Fibroblast of upper back skin (primary cell): Measurements from ENCODE around the gene MDM1.

ENCODE experiments used
- DNase-seq: peaks from one replicate; pipeline ENCODE4 v3.0.0-alpha.2; 2013

MDM1 gene

GRCh38 chr12:68356060-68356695 is 24.0 kb upstream of the MDM1 start:
- DNase-seq: no peak

- DNase-seq: no peak
Observed at GRCh38 chr12:68354977-68355541, 22.9 kb upstream of the MDM1 start.

DNA sequence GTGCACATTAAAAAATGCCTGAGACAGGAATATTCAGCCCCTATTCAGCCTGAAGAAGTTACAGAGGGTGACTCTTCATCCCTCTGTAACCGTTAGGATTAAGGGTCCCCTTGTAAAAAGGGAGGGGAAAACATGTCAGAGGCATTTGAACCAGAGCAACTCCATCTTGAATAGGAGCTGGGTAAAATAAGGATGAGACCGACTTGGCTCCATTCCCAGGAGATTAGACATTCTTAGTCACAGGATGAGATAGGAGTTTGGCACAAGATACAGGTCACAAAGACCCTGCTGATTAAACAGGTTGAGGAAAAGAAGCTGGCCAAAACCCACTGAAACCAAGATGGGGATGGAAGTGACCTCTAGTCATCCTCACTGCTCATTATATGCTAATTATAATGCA is 19.9 kb upstream of the MDM1 start:
- no peak for DNase-seq

- peak; percentile 78 for DNase-seq
Observed at GRCh38 chr12:68350753-68351152, 18.6 kb upstream of the MDM1 start.

DNA sequence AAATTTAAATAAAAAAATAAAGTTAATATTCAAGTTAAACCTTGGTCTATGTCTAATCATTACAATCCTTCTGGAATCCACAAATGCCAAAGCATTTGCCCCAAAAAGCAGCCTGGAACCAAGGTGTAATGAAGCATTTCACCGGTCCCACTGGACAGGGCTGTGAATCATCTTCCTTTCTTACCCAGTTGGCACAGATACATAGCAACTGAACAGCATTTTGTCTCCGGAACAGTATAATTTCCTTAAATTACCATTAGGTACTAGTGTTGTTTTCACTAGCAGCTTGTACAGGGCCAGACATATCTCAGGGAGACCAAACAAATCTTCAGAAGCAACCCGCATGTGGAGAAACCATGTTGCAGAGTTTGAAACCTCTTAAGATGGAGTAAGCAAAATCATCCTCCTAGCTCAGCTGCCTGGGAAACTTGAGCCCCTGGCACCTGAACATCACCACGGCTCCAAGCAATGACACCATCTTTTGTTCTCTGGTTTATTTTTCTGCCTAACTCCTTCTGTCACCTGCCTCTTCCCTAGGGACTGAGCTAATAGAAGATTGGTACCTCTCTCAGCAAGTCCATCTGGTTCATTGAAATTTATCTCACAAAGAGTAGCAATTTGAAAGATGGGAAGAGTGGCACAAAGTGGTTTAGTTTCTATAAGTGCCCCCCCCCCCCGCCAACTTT is 17.9 kb upstream of the MDM1 start:
- DNase-seq: no peak

DNA sequence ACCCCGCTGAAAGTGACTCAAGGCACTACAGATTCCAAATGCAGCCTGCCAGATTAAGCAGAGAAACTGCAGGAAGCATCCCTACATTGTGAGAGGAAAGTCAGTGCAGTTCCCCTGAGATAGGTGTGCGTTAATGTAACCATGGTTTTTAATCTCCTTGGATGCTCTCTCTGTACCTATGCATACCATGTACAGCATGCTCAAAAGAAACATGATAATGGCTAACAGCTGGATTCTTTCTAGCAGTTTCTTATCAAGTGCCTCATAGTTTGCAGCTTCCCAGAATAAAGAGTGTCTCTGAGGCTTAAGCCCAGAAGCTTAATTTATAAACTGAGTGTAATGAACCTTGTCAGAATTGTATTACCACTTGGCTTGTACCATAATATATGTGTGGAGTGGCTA is 17.1 kb upstream of the MDM1 start:
- peak; percentile 45 for DNase-seq

DNA sequence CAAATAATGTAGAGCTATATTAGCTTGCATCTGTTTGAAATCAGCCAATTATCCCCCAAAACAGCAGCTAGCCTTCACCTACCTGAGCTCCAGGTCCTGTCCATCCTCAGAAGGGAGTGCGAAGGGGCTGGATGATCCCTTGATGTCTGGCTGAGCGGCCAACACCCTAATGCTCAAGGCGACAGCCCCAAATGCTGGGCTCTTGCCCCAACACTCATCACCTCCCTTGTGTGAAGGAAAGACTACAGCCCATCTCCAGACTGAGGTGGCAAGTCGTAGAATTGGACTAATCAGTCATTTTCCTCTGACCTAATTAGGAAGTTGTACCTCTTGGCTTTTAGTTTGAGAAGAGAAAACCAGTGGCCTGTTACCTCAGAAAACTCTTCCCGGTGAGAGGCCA is 16.3 kb upstream of the MDM1 start:
- DNase-seq: no peak

DNA sequence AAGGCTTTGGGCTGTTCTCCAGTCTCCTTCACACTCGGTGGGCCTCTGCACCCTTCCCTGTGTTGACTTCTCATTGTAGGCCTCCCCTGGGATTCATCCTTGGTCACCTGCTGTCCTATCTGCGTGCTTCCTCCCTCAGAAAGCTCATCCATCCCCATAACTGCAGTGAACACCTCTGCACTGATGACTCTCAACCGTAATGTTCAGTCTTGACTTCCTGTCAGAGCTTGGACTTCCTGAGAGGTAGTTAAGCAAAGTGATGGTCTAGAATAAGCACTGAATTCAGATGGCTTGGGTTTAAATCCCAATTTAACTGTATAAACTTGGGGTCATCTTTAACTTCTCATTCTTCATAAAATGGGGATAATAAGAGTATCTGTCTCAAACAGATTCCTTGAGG is 13.6 kb upstream of the MDM1 start:
- no peak for DNase-seq

DNA sequence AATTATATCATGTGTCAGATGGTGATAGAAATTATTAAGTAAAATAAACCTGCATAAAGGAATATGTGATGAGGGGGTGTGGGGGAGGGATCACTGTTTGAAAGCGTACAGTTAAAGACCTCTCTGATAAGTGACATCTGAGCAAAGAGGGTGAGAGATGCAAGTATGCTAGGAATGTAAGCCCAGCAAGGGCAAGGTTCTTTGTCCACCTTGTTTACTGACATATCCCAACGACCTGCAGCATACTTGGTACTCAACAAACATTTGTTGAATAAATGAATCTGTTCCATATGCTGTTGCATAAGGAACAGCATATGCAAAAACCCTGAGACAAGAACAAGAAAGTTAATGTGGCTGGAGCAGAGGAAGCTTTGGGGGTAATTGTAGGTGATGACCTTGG is 12.0 kb upstream of the MDM1 start:
- DNase-seq: no peak

DNA sequence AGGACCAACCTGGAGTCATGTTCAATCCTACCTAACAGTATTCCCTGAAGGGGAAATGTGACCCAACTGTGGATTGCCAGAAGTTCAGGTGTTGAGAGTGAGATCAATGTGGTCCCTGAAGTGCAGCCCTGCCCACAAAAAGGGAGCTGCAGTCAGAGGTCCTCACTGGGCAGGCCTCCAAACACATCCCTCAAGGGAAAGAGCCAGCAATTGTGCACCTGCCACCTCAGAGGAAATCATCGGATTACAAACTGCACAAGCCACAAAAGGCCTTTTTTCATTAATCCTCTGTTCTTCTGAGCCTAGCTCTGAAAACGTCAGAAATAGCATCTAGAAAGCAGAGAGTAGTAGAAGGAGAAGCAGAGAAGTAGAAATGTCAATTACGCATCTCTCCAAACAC is 10.8 kb upstream of the MDM1 start:
- no peak for DNase-seq

DNA sequence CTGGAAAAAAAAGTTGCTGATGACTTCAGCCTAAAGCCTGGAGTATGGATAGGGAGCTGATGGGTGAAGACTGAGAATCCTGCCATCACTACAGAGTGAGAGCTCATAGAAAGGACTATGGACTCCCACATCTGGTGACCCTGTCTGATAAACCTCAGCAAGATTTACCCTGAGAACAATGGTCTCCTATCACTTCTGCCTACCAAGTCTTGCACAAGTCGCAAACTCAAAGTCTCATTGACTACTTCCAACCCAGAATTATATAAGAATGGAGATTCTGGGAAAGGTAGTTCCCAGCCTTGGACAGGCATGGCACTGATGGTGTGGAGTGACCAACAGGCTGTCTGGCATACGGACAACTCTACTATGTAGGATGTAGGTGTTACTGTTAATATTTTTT is 9.7 kb upstream of the MDM1 start:
- no peak for DNase-seq

DNA sequence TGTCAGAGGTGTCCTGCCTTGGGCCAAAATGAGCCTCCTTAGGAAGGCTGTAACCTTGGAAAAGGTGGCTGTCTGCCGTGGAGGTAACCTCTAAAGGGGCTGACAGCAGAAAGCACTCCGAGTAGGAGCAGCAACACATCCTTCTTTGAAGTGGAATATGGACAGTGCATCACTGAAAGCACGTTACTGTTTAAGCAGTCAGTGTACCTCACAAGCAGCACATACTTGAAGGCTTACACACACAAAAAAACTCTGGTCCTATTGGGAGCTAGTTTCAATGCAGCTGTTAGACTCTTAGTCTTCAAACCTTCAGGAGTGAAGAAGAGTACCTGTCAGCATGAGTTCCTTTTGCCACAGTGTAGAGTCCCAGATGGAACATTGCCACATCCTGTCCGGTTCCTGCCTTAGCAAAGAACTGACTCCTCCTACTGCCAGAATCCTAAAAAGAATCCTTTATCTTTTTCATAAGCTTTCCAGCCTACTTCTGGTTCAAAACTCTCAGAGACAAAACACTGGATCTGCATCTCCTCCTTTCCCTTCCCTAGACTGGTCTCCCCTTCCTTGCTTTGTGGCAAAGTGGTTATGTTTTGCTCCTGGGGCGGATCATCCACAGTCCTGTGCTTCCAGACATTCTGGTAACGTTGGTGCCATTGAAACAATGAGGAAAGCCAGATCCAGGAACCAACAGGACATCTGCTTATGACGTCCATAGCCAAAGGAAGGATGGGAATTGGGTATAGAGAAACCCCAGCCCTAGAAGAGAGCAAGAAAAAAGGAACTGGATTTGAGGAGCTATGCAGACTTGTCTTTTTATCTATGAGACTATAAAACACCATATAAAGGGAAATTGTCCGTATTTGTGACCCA is 8.5 kb upstream of the MDM1 start:
- DNase-seq: no peak

GRCh38 chr12:68336889-68337303 is 4.7 kb upstream of the MDM1 start:
- no peak for DNase-seq

- no peak for DNase-seq
Observed at GRCh38 chr12:68335462-68335861, 3.3 kb upstream of the MDM1 start.

GRCh38 chr12:68334132-68334531 is 2.0 kb upstream of the MDM1 start:
- no peak for DNase-seq

- DNase-seq: peak; percentile 32
Observed at GRCh38 chr12:68332728-68333630, 817 bp upstream of the MDM1 start.

DNA sequence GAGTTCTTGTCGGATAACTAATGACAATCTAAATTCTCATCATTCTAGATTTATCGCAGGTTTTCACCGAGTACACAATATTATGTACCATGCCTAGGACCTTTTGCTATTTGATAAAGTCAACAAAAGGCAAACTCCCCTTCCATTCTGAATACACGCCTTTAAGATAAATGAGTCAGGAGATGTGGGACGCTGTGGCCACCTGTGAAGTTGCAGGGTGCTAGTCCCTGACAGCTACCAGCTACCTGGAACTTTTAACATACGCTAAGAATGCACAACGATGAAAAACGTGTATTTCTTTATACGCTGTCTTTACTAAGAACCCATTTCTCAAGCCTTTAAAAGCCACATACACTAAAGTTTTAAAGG is 678 bp downstream of the MDM1 start:
- DNase-seq: no peak

- no peak for DNase-seq
Observed at GRCh38 chr12:68327896-68328295, 4.3 kb downstream of the MDM1 start.

- no peak for DNase-seq
Observed at GRCh38 chr12:68326716-68327115, 5.4 kb downstream of the MDM1 start.

GRCh38 chr12:68325966-68326365 is 6.2 kb downstream of the MDM1 start:
- no peak for DNase-seq

DNA sequence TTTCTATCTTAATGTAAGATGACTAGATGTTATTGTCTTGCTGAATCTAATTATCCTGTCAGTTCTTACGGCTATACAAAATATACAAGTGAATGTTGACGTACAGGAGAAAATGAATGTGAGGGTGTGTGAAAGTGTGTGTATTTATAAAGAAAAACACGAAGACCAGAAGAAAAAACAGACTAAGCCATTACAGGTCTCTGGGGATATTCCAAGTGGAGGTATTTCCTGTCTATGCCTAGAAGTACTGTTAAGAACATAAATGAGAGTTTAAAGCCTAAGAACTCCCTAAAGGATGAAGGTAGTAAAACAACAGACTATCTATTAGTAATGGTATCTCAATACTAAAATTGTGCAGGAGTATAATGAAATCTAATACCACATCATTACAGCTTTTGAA is 7.6 kb downstream of the MDM1 start:
- DNase-seq: no peak

- DNase-seq: no peak
Observed at GRCh38 chr12:68321140-68321539, 11.0 kb downstream of the MDM1 start.
